WI38 (cell line): Measurements from ENCODE around the gene TNFAIP8.

Experiments
- H3K4me3 ChIP-seq: 2 replicates; pipeline ENCODE4 v1.5.1; 2011; ENCODE audit warnings: low read depth, mild to moderate bottlenecking, control low read depth, low read length
- TF ChIP-seq, protein P1 (sequence below): IDR thresholded peaks from 2 replicates; pipeline ENCODE4 v1.5.1; 2012; ENCODE audit warnings: low read depth, mild to moderate bottlenecking, control low read depth, low read length

TNFAIP8 gene

DNA sequence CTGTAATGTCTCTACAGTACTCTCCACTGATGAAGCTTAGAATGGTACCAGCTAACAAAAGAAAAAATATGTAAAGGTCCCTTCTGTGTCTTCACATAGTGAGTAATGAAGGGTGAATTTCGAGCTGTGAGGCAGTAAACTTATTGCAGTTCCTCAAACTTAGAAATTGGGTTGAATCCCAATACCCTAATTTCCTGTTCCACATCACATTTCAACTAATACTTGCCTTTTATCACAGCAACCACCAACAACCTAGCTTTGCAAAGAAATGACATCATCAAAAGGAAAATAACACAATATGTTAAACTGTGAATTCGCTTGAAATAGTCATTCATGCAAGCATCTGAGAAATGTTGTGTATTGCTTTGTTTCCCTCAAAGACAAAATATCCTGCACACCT lies 9.4 kb upstream of the TNFAIP8 start:
- TF ChIP-seq, protein P1, sequence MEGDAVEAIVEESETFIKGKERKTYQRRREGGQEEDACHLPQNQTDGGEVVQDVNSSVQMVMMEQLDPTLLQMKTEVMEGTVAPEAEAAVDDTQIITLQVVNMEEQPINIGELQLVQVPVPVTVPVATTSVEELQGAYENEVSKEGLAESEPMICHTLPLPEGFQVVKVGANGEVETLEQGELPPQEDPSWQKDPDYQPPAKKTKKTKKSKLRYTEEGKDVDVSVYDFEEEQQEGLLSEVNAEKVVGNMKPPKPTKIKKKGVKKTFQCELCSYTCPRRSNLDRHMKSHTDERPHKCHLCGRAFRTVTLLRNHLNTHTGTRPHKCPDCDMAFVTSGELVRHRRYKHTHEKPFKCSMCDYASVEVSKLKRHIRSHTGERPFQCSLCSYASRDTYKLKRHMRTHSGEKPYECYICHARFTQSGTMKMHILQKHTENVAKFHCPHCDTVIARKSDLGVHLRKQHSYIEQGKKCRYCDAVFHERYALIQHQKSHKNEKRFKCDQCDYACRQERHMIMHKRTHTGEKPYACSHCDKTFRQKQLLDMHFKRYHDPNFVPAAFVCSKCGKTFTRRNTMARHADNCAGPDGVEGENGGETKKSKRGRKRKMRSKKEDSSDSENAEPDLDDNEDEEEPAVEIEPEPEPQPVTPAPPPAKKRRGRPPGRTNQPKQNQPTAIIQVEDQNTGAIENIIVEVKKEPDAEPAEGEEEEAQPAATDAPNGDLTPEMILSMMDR, result no peak
- no peak overlapping the region for H3K4me3 ChIP-seq

DNA sequence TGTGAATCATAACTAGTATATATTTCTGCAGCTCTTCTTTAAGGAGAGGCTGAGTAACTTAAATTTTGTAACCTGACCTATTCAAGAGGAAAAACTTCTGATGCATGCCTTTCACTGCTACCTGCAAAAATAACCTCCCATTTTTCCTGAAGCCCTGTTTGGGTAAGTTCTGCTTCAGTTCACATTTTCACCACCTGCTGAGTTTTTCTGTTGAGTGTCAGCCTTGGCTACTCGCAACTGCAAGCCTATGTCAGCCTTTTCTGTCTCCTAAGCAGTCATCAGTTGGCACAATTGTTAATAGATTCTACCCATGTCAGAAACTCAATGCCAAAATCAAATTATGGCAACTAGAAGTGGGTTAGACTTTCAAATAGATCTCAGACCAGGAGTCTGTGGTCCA lies 8.2 kb upstream of the TNFAIP8 start:
- no peak overlapping the region for H3K4me3 ChIP-seq
- TF ChIP-seq, protein P1, result no peak

DNA sequence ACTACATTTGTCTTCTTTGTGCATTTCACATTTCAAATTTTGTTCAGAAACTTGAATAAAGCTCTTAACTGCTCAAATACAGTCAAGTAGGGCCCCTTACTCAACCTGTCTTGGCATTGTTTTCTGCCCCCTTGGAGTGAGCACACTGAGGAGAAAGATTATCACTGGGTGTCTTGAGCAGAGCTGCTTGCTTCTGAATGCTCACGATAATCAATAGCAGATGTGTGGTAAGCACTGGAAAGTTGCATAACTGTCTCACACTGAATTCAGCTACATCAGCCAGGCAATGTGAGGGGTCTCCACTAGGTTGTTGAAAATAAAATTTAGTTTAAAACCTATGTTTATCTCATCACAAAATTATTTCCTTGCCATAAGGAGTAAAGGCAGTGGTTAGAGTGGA lies 7.8 kb upstream of the TNFAIP8 start:
- H3K4me3 ChIP-seq, result no peak overlapping the region
- TF ChIP-seq, protein P1, result no peak

DNA sequence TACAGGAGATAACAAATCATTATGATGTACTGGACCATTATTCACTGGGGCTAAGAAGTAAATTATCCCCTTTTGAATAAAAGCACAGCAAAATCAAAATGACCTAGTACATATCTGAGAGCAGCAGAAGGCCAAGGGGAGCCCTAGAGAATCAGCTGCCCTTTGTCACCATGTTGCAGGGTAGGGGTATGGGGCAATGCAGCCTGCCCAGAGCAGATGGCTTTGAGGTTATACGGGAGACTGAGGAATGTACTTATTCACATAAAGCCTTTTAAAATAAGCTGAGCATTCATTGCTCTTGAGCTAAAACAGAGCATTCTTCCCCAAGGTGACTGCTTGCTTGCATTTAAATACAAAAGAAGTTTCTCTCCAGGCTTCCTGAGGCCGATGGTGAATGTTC lies 2.6 kb upstream of the TNFAIP8 start:
- TF ChIP-seq, protein P1, result no peak
- H3K4me3 ChIP-seq, result no peak overlapping the region

DNA sequence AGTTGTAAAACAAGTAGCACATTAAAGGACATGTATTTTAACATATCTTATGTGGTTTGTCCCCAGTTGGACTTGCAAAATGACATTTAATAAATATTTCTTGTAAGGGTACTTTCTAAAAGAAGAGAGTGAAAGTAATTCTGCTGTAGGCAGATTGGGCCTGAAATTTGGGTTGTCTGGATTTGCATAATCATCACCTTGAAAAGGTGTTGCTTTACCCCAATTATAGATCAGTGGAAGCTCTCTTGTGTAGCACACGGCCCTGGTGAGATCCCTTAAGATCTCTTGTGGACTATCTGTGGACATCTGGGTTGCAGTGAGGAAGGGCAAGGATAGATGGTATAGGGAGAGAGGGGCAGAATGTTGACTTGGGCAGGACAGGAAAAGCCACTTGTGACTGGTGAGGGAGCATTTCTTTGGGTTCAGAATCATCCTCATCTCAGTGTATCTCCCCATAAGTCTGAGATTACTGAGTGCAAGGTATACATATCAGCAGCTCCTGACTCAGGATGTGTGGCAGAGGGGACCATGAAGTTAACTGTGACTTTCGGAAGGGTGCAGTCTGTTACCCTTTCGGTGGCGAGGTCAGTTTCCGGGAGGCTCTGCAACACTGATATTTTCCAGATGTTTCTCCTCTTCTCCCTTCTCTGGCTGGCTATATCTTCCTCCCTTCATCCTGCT lies 2.0 kb upstream of the TNFAIP8 start:
- TF ChIP-seq, protein P1, result no peak
- no peak overlapping the region for H3K4me3 ChIP-seq

DNA sequence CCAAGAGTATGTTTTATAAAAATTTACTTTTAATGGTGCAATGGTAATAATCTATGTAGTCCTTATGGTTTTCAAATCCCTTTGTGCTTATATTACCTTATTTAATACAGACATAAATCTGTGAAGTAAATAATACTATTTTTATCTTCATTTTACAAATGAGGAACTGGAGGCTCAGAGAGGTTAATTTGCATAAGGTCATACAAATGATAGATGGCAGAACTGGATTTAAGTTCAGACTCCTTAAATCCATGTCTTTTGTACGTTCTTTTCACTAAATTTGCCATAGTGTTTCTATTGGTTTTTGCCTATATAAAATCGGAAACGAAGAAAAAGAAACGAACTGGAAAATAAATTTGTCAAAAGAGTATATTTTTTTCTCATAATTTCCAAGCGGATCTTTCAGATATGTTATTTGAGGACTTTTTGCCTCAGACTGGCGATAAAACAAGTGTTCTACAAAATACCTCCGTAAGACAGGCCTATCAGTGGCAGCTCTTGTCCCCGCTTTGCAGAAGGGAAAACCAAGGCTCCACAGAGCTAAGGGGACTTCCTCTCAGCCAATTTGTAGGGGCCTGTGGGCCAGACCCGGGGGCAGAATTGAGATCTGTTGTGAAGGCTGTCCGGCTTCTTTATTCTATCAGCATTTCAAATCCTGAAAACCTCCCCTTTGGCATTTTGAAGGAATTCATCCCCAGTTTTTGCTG lies 1.1 kb upstream of the TNFAIP8 start:
- H3K4me3 ChIP-seq, result no peak overlapping the region

DNA sequence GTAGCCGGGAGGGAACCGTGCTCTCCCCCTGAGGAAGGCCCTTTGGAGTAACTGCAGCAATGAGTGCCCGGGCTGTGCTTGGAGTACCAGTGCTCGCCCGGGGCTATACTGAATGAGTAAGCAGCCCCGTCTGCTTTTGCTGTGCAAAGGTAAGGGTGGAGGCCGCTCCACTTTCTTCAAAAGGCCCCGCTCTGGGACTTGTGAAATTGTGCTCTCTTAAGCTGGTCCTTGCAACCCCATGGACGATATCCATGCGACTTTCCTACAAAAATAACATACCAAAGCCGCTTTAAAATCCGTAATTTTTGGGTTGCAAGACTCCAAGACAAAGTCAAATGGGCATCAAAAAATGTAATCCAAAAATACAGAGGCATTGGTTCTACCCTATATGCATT lies 578 bp upstream of the TNFAIP8 start:
- TF ChIP-seq, protein P1, result no peak
- peak overlapping the region; percentile 74 for H3K4me3 ChIP-seq

More for the DNA sequence above, 1.1 kb upstream of the TNFAIP8 start:
- TF ChIP-seq, protein P1, result no peak
